ENCODE results near the gene VNN1.
A peak's percentile ranks its signal among the peaks of the same experiment; 100 is the strongest.

VNN1 gene

DNA sequence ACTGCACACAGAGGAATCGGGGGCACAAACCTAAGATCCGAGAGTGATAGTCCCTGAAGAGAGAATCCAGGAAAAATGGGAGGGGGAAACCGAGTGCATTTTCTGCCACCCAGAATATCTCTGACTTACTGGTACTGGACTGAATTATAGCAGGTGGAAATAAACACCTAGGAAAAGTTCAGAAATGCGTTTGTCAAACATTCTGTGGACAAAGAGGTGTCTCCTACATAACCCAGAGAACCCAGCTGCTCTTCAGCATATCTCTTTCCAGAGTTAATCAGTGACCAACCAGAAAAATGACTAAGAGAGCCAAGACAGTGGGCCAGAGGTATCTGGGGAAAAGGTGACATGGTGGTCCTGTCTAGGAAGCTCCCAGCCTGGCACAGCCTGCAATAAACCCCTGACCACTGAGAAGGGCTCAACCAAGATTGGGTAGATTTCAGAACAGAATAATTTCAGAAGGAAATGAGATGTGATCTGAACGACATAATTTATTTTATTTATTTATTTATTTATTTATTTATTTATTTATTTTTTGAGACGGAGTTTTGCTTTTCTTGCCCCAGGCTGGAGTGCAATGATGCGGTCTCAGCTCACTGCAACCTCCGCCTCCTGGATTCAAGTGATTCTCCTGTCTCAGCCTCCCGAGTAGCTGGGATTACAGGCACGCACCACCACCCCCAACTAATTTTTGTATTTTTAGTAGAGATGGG, 6.0 kb upstream of the VNN1 start (continued):
- TF ChIP-seq ZBTB10 (tag by site-specific recombination; IDR thresholded peaks at IDR 0.05) (no peak), ZFHX2 (tag by site-specific recombination; conservative IDR thresholded peaks at IDR 0.05) (no peak), ZNF658 (tag by site-specific recombination; IDR thresholded peaks at IDR 0.05) (no peak), TSHZ1 (tag by site-specific recombination; IDR thresholded peaks at IDR 0.05; ENCODE audit: borderline replicate concordance) (no peak), ZNF138 (tag by site-specific recombination; IDR thresholded peaks at IDR 0.05; ENCODE audit: borderline replicate concordance) (no peak), ZBTB48 (tag by site-specific recombination; IDR thresholded peaks at IDR 0.05) (no peak), ZNF221 (tag by site-specific recombination; IDR thresholded peaks at IDR 0.05; ENCODE audit: borderline replicate concordance) (no peak), ZNF266 (tag by site-specific recombination; IDR thresholded peaks at IDR 0.05; ENCODE audit: low read depth) (0 out of 2 replicates have a peak, but pooled peaks have one; percentile 39), HIC1 (tag by site-specific recombination; IDR thresholded peaks at IDR 0.05) (no peak), SP2 (tag by site-specific recombination; IDR thresholded peaks at IDR 0.05) (no peak), KLF8 (tag by site-specific recombination; IDR thresholded peaks at IDR 0.05) (no peak), ZNF280D (tag by site-specific recombination; IDR thresholded peaks at IDR 0.05) (no peak), ZNF530 (tag by site-specific recombination; IDR thresholded peaks at IDR 0.05; ENCODE audit: low read depth) (no peak), ZNF544 (tag by site-specific recombination; IDR thresholded peaks at IDR 0.05) (no peak), ZBTB20 (tag by site-specific recombination; IDR thresholded peaks at IDR 0.05) (no peak)
- TF ChIP-seq, protein P1, sequence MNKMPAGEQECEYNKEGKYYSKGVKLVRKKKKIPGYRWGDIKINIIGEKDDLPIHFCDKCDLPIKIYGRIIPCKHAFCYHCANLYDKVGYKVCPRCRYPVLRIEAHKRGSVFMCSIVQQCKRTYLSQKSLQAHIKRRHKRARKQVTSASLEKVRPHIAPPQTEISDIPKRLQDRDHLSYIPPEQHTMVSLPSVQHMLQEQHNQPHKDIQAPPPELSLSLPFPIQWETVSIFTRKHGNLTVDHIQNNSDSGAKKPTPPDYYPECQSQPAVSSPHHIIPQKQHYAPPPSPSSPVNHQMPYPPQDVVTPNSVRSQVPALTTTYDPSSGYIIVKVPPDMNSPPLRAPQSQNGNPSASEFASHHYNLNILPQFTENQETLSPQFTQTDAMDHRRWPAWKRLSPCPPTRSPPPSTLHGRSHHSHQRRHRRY (tag by site-specific recombination; IDR thresholded peaks at IDR 0.05): no peak
- TF ChIP-seq, protein P2, sequence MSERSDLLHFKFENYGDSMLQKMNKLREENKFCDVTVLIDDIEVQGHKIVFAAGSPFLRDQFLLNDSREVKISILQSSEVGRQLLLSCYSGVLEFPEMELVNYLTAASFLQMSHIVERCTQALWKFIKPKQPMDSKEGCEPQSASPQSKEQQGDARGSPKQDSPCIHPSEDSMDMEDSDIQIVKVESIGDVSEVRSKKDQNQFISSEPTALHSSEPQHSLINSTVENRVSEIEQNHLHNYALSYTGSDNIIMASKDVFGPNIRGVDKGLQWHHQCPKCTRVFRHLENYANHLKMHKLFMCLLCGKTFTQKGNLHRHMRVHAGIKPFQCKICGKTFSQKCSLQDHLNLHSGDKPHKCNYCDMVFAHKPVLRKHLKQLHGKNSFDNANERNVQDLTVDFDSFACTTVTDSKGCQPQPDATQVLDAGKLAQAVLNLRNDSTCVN (tag by site-specific recombination; optimal IDR thresholded peaks at IDR 0.05): no peak
- TF ChIP-seq, protein P3, sequence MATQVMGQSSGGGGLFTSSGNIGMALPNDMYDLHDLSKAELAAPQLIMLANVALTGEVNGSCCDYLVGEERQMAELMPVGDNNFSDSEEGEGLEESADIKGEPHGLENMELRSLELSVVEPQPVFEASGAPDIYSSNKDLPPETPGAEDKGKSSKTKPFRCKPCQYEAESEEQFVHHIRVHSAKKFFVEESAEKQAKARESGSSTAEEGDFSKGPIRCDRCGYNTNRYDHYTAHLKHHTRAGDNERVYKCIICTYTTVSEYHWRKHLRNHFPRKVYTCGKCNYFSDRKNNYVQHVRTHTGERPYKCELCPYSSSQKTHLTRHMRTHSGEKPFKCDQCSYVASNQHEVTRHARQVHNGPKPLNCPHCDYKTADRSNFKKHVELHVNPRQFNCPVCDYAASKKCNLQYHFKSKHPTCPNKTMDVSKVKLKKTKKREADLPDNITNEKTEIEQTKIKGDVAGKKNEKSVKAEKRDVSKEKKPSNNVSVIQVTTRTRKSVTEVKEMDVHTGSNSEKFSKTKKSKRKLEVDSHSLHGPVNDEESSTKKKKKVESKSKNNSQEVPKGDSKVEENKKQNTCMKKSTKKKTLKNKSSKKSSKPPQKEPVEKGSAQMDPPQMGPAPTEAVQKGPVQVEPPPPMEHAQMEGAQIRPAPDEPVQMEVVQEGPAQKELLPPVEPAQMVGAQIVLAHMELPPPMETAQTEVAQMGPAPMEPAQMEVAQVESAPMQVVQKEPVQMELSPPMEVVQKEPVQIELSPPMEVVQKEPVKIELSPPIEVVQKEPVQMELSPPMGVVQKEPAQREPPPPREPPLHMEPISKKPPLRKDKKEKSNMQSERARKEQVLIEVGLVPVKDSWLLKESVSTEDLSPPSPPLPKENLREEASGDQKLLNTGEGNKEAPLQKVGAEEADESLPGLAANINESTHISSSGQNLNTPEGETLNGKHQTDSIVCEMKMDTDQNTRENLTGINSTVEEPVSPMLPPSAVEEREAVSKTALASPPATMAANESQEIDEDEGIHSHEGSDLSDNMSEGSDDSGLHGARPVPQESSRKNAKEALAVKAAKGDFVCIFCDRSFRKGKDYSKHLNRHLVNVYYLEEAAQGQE (tag by site-specific recombination; IDR thresholded peaks at IDR 0.05): no peak
- TF ChIP-seq, protein P4, sequence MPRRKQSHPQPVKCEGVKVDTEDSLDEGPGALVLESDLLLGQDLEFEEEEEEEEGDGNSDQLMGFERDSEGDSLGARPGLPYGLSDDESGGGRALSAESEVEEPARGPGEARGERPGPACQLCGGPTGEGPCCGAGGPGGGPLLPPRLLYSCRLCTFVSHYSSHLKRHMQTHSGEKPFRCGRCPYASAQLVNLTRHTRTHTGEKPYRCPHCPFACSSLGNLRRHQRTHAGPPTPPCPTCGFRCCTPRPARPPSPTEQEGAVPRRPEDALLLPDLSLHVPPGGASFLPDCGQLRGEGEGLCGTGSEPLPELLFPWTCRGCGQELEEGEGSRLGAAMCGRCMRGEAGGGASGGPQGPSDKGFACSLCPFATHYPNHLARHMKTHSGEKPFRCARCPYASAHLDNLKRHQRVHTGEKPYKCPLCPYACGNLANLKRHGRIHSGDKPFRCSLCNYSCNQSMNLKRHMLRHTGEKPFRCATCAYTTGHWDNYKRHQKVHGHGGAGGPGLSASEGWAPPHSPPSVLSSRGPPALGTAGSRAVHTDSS (tag by site-specific recombination; IDR thresholded peaks at IDR 0.05): no peak

Data from HEK293 (cell line).